ENCODE data around the gene SULT1A1.
"Not testable (repeated sequence)": the region's sequence is repeated elsewhere in the genome, so short reads cannot be mapped to it uniquely, and the experiment has no call there.

The SULT1A1 gene

GRCh38 chr16:28589930-28590329 is 19.9 kb downstream of the SULT1A1 start:
- DNase-seq = no peak

- DNase-seq = no peak
Observed at GRCh38 chr16:28589069-28589468, 20.8 kb downstream of the SULT1A1 start.

- no peak for DNase-seq
Observed at GRCh38 chr16:28587386-28587785, 22.5 kb downstream of the SULT1A1 start.

GRCh38 chr16:28586466-28586865 is 23.4 kb downstream of the SULT1A1 start:
- DNase-seq = no peak

- DNase-seq = no peak
Observed at GRCh38 chr16:28585674-28586073, 24.2 kb downstream of the SULT1A1 start.

GRCh38 chr16:28580726-28581315 is 29.0 kb downstream of the SULT1A1 start:
- no peak for DNase-seq

DNA sequence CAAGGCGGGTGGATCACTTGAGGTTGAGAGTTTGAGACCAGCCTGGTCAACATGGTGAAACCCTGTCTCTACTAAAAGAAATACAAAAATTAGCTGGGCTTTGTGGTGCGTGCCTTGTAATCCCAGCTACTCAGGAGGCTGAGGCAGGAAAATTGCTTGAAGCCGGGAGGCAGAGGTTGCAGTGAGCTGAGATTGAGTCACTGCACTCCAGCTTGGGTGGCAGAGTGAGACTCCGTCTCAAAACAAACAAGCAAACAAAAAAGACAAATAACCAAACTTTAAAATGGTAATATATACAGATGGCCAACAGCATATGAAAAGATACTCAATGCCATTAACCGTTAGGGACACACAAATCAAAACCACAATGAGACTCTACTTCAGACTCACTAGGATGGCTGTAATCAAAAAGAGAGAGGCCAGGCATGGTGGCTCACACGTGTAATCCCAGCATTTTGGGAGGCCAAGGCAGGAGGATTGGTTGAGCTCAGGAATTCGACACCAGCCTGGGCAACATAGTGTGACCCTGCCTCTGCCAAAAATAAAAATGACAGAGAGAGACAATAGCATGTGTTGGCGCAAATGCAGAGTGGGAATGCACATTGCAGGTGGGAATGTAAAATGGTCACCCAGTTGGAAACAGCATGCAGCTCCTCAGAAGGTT is 34.3 kb downstream of the SULT1A1 start:
- DNase-seq = no peak

DNA sequence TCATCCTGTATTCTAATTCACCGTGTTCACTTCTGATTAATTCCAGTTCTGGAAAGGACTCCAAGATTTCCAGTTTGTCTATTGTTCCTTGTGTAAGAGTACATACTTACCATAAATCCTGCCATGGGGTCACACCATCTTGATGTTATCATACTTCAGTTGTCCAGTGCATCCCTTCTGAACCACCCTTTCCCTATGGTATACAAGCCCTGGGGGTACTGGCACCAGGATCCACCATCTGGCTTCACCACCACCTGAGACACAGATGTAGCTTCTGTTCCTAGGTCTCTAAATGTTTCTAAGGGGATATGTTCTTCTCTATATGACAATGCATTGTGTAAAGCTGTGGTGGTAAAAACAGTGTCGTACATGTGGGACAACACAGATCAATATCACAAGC is 34.9 kb downstream of the SULT1A1 start:
- no peak for DNase-seq

DNA sequence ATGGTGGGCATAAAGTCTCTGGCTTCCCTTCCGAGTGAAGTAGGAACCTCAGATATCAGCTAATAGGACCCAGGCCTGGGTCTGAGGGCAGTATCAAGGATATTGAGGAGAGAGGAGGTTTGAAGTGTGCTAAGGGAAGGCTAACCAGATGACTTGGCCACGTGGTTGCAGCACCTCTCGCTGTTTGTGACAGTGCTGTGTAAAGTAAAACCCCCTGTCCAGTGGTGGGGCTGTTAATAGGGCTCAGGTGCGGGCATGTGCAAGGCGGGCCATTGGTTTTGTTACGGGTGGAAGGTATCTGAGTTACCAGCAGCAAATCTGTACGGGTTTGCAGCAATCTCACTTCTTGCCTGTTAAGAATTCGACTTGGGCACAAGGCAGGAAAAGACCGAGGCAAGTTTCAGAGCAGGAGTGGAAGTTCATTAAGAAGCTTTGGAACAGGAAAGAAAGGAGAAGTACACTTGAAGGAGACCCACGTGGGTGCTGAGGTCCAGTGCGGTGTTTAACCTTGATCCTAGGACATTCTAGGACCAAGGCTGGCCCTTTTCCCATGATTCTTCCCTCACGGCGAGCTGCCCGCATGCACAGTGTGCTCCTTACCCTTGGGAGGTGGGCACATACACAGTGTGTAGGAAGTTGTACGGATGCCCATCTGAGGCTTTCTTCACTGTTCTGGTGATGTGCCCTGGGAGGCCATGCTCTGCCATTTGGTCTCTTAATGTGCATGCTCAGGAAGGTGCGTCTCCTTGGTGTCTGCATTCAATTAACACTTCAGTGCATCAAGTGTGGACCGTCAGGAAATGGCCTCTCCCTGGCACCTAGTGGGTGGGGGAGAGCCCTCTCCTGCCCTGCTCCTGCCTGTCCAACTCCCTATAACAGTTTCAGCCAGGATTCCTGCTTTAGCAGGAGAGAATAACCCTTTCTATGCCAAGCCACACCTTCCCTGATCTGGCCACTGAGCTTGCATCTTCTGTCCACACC is 35.8 kb downstream of the SULT1A1 start:
- no peak for DNase-seq

DNA sequence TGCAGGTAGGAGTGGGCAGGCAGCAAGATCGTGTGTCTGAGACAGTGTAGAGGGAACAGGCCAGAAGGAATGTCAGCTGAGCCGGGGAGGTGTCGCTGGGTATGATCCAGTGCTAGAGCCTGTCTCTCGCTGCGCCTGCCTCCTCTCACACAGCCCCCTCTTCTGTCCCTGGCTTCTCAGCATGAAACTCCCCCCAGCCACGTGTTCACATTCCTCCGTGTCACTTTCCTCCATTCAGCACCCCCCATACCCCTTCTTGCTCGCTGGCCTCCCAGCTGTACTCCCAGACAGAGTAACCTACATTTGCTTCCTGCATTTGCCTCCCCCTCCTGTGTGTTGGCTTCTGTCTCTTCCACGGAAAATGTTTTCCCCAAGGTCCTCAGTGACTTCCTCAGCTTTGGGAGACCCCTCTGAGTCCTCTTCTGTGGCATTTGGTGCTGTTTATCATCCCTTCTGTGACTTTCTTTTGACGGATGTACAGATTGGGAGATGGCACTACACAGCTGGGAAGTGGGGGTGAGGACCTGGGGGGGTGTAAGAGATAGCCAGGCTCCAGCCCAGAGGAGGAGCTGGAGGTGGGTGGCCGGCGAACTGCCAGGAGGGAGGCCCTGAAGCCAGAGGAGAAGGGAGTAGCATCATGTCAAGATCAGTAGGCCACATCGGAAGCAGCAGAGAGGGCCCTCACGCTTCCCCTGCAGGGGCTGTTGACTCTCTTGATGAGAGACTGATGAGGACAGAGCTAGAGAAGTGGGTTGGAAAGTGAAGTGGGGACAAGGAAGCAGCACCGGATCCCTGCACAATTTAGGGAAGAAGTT is 36.9 kb downstream of the SULT1A1 start:
- no peak for DNase-seq

DNA sequence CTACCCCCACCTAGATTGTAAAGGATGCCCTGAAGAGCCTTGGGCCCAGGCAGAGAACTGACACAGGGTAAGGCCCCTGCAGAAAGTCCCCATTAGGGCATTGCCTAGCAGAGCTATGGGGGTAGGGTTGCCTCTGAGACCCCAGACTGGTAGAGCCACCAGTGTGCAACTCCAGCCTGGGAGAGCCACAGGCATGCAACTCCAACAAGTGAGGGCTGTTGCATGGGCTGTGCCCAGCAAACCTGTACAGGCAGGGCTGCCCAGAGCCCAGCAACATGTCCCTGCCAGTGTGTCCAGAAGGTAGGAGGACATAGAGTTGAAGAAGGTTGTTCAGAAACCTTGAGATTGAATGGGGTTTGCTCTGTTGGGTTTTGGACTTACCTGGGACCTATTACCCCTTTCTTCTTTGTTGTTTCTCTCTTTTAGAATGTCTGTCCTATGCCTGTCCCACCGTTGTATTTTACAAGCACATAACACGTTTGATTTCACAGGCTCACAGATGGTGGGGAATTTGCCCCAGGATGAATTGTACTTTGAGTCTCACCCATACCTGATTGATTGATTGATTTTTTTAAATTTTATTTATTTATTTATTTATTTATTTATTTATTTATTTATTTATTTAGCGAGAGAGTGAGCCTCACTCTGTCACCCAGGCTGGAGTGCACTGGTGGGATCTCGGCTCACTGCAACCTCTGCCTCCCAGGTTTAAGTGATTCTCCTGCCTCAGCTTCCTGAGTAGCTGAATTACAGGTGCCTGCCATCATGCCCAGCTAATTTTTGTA is 39.7 kb downstream of the SULT1A1 start:
- DNase-seq = no peak

DNA sequence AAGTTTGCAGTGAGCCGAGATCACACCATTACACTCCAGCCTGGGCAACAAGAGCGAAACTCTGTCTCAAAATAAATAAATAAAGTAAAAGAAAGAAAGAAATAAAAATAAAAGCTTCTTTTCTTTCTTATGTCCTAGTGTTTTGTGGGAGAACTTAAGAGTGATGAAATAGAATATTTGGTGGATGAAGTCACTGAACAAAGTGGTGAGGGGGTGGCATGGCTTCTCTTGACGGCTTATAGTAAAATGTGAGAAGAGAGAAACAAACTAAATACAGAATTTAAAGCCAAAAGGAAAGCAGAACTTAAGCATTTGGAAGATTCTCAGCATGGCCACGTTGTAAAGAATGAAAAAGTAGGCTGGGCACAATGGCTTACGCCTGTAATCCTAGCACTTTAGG is 40.8 kb downstream of the SULT1A1 start:
- DNase-seq = no peak

- no peak for DNase-seq
Observed at GRCh38 chr16:28567292-28567691, 42.6 kb downstream of the SULT1A1 start.

- not testable (repeated sequence) for DNase-seq
Observed at GRCh38 chr16:28566233-28566925, 43.5 kb downstream of the SULT1A1 start.

GRCh38 chr16:28563218-28563617 is 46.6 kb downstream of the SULT1A1 start:
- no peak for DNase-seq

DNA sequence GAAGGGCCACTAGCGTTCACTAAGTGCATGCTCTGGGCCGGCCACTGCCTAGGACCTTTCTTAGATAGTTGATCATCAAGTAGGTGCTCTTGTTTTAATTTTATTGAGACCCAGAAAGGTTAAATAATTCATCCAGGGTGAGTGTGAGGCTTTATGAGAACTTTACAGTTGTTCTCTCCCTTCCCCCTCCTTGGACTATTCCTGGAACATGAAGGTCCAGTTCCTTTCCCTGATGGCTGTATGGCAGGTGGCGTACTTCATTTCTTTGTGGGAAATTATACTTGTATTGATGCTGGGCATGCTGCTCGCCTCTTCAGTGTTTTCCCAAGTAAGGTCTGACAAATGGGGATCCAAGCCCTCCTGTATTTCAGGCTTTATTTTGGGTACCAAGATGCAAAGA is 47.6 kb downstream of the SULT1A1 start:
- DNase-seq = no peak

GRCh38 chr16:28561557-28562187 is 48.2 kb downstream of the SULT1A1 start:
- DNase-seq = no peak

GRCh38 chr16:28558456-28558855 is 51.4 kb downstream of the SULT1A1 start:
- no peak for DNase-seq

- DNase-seq = no peak
Observed at GRCh38 chr16:28556914-28557320, 52.9 kb downstream of the SULT1A1 start.

- no peak for DNase-seq
Observed at GRCh38 chr16:28555561-28555960, 54.3 kb downstream of the SULT1A1 start.
